Dendritic cell treated with granulocyte-macrophage colony-stimulating factor and Interleukin-4, amounts not matched to agents 40 ng/mL and 50 ng/mL, for 4 days (primary cell): Measurements from ENCODE around the gene DLX3.

Experiments used
- H3K27ac Mint-ChIP-seq: one replicate; pipeline ENCODE4 v1.8.0; 2022; ENCODE audit warnings: mild to moderate bottlenecking, mixed read lengths
- H3K27me3 Mint-ChIP-seq: one replicate; pipeline ENCODE4 v1.8.0; 2022; ENCODE audit warnings: mild to moderate bottlenecking, mixed read lengths
- H3K36me3 Mint-ChIP-seq: one replicate; pipeline ENCODE4 v1.8.0; 2022; ENCODE audit warnings: low read depth, mixed read lengths
- H3K4me1 Mint-ChIP-seq: one replicate; pipeline ENCODE4 v1.8.0; 2022; ENCODE audit warnings: low read depth, mixed read lengths
- H3K4me3 Mint-ChIP-seq: one replicate; pipeline ENCODE4 v1.8.0; 2022; ENCODE audit warnings: mild to moderate bottlenecking, moderate library complexity, mixed read lengths
- H3K9me3 Mint-ChIP-seq: one replicate; pipeline ENCODE4 v1.8.0; 2022; ENCODE audit warnings: mixed read lengths
- intact Hi-C: fragments of 100-400 bp; cut with micrococcal nuclease; formaldehyde crosslinking; loops from one replicate; pipeline ENCODE4 v1.15.0; 2022

The DLX3 gene

GRCh38 chr17:50014471-50015088 is 19.6 kb upstream of the DLX3 start:
- peaks cover 25% of the 10 kb centered on the region for H3K27me3 Mint-ChIP-seq
- H3K4me1 Mint-ChIP-seq: no peaks in the 10 kb centered on the region
- intact Hi-C loops: no loop called here
- H3K4me3 Mint-ChIP-seq: no peak overlapping the region
- peaks cover 2% of the 10 kb centered on the region for H3K9me3 Mint-ChIP-seq
- no peaks in the 10 kb centered on the region for H3K36me3 Mint-ChIP-seq
- H3K27ac Mint-ChIP-seq: no peak overlapping the region

- Mint-ChIP-seq H3K4me3 (no peak overlapping the region), H3K27ac (no peak overlapping the region), H3K36me3 (no peaks in the 10 kb centered on the region), H3K9me3 (peaks cover 13% of the 10 kb centered on the region), H3K27me3 (peaks cover 34% of the 10 kb centered on the region), H3K4me1 (no peaks in the 10 kb centered on the region)
- intact Hi-C loops: no loop called here
Measured at GRCh38 chr17:50013079-50013478, 18.1 kb upstream of the DLX3 start.

GRCh38 chr17:50009282-50009681 is 14.3 kb upstream of the DLX3 start:
- Mint-ChIP-seq H3K27ac (no peak overlapping the region), H3K4me3 (no peak overlapping the region), H3K36me3 (no peaks in the 10 kb centered on the region), H3K4me1 (no peaks in the 10 kb centered on the region), H3K9me3 (peaks cover 13% of the 10 kb centered on the region), H3K27me3 (peaks cover 42% of the 10 kb centered on the region)
- intact Hi-C loops: no loop called here

- no peak overlapping the region for H3K27ac Mint-ChIP-seq
- H3K27me3 Mint-ChIP-seq: peaks cover 55% of the 10 kb centered on the region
- intact Hi-C loops: no loop called here
- H3K4me1 Mint-ChIP-seq: no peaks in the 10 kb centered on the region
- peaks cover 5% of the 10 kb centered on the region for H3K9me3 Mint-ChIP-seq
- H3K4me3 Mint-ChIP-seq: no peak overlapping the region
- no peaks in the 10 kb centered on the region for H3K36me3 Mint-ChIP-seq
Measured at GRCh38 chr17:50003911-50004310, 8.9 kb upstream of the DLX3 start.

- Mint-ChIP-seq H3K4me1 (peaks cover 23% of the 10 kb centered on the region), H3K4me3 (no peak overlapping the region), H3K27ac (no peak overlapping the region), H3K9me3 (no peaks in the 10 kb centered on the region), H3K27me3 (peaks cover 73% of the 10 kb centered on the region), H3K36me3 (no peaks in the 10 kb centered on the region)
- intact Hi-C loops: loop anchor here (1.0 to 5.0 kb wide), 3 partner anchors 47 to 432 kb away; no protein-coding TSS in a partner anchor
Measured at GRCh38 chr17:49998836-49999511, 4.0 kb upstream of the DLX3 start.

- Mint-ChIP-seq H3K4me3 (no peak overlapping the region), H3K9me3 (no peaks in the 10 kb centered on the region), H3K4me1 (peaks cover 28% of the 10 kb centered on the region), H3K27ac (no peak overlapping the region), H3K27me3 (peaks cover 77% of the 10 kb centered on the region), H3K36me3 (no peaks in the 10 kb centered on the region)
- intact Hi-C loops: loop anchor here (1.0 to 5.0 kb wide), 3 partner anchors 46 to 431 kb away; no protein-coding TSS in a partner anchor
Measured at GRCh38 chr17:49997773-49998703, 3.0 kb upstream of the DLX3 start.

GRCh38 chr17:49997301-49997650 is 2.3 kb upstream of the DLX3 start:
- H3K27ac Mint-ChIP-seq: no peak overlapping the region
- no peaks in the 10 kb centered on the region for H3K9me3 Mint-ChIP-seq
- H3K4me3 Mint-ChIP-seq: no peak overlapping the region

GRCh38 chr17:49996495-49997300 is 1.7 kb upstream of the DLX3 start:
- peaks cover 31% of the 10 kb centered on the region for H3K4me1 Mint-ChIP-seq
- H3K27me3 Mint-ChIP-seq: peaks cover 82% of the 10 kb centered on the region
- H3K9me3 Mint-ChIP-seq: no peaks in the 10 kb centered on the region
- no peaks in the 10 kb centered on the region for H3K36me3 Mint-ChIP-seq
- intact Hi-C loops: loop anchor here (1.0 to 5.0 kb wide), 2 partner anchors 116 to 429 kb away; no protein-coding TSS in a partner anchor
- no peak overlapping the region for H3K27ac Mint-ChIP-seq
- peak overlapping the region; percentile 51 for H3K4me3 Mint-ChIP-seq

More at GRCh38 chr17:49997301-49997650, 2.3 kb upstream of the DLX3 start:
- Mint-ChIP-seq H3K36me3 (no peaks in the 10 kb centered on the region), H3K4me1 (peaks cover 31% of the 10 kb centered on the region), H3K27me3 (peaks cover 82% of the 10 kb centered on the region)
- intact Hi-C loops: loop anchor here (5.0 kb wide), 1 partner anchor 430 kb away; no protein-coding TSS in a partner anchor

GRCh38 chr17:49996121-49996494 is 1.1 kb upstream of the DLX3 start:
- Mint-ChIP-seq H3K27me3 (peaks cover 86% of the 10 kb centered on the region), H3K4me3 (no peak overlapping the region), H3K27ac (no peak overlapping the region), H3K36me3 (no peaks in the 10 kb centered on the region), H3K4me1 (peaks cover 31% of the 10 kb centered on the region), H3K9me3 (no peaks in the 10 kb centered on the region)
- intact Hi-C loops: loop anchor here (1.0 to 5.0 kb wide), 2 partner anchors 116 to 429 kb away; no protein-coding TSS in a partner anchor

- Mint-ChIP-seq H3K36me3 (no peaks in the 10 kb centered on the region), H3K9me3 (no peaks in the 10 kb centered on the region), H3K4me3 (peak overlapping the region; percentile 68), H3K27me3 (peaks cover 88% of the 10 kb centered on the region), H3K27ac (peak overlapping the region; percentile 3), H3K4me1 (peaks cover 31% of the 10 kb centered on the region)
- intact Hi-C loops: loop anchor here (5.0 kb wide), 1 partner anchor 427 kb away; no protein-coding TSS in a partner anchor
Measured at GRCh38 chr17:49994085-49995054, 654 bp downstream of the DLX3 start.

- peaks cover 88% of the 10 kb centered on the region for H3K27me3 Mint-ChIP-seq
- H3K4me1 Mint-ChIP-seq: peaks cover 31% of the 10 kb centered on the region
- H3K36me3 Mint-ChIP-seq: no peaks in the 10 kb centered on the region
- no peaks in the 10 kb centered on the region for H3K9me3 Mint-ChIP-seq
- H3K4me3 Mint-ChIP-seq: peak overlapping the region; percentile 68
- peak overlapping the region; percentile 3 for H3K27ac Mint-ChIP-seq
- intact Hi-C loops: no loop called here
Measured at GRCh38 chr17:49993423-49994060, 1.5 kb downstream of the DLX3 start.

GRCh38 chr17:49992933-49993422 is 2.0 kb downstream of the DLX3 start:
- intact Hi-C loops: no loop called here
- Mint-ChIP-seq H3K4me1 (peaks cover 35% of the 10 kb centered on the region), H3K27ac (no peak overlapping the region), H3K4me3 (no peak overlapping the region), H3K9me3 (no peaks in the 10 kb centered on the region), H3K27me3 (peaks cover 91% of the 10 kb centered on the region), H3K36me3 (no peaks in the 10 kb centered on the region)
